ENCODE data around the gene SPRING1. TPM values are rescaled to one million over a fixed set of nuclear protein-coding genes. Genes with fewer than 3 reads are reported as not detected.
"Not testable (repeated sequence)": the region's sequence is repeated elsewhere in the genome, so short reads cannot be mapped to it uniquely, and the experiment has no call there.

Gene SPRING1
- total RNA-seq, 2 donors from 2014 or later = 55.9 to 58.5 TPM

DNA sequence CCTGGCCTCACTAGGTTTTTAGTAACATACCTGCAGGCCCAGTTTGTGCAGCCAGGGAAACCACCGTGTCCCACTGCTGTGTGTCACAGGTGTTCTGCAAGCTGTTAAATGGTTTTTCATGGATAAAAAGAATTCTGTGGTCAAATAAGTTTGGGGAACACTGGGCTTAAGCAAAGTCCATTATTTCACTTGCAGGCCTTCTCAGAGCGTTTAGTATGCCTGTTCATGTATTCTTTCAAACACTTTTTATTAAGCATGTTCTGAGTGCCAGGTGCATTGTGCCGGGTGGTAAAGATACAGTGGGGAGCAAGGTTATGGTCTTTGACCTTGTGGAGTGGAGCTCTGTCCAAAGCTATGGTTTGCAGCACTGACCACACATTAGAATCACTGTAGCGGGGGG lies 7.7 kb upstream of the SPRING1 start:
- DNase-seq (no peak), ATAC-seq (no peak)
- intact Hi-C loops (cut with DNase I, micrococcal nuclease) = no loop called here

DNA sequence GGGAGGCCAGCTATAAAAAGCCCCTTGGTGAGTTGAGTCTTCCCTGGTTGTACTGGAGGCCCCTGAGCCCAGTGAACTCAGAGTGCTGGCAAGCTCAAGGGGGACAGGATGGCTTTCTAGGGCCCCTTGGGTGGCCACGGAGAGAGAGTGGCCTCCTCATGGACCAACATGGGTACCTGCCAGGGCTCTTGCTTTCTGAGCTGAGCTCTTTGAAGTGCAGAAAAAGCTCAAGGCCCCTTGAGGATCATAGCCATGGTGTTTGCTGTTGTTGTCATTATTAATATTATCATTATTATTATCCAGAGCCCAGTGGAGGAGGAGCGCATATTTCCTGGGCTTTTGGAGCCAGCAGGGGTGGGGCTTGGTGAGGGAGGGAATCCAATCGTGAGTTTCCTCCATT lies 6.9 kb upstream of the SPRING1 start:
- DNase-seq = no peak
- intact Hi-C loops (cut with DNase I, micrococcal nuclease) = no loop called here
- ATAC-seq = no peak

DNA sequence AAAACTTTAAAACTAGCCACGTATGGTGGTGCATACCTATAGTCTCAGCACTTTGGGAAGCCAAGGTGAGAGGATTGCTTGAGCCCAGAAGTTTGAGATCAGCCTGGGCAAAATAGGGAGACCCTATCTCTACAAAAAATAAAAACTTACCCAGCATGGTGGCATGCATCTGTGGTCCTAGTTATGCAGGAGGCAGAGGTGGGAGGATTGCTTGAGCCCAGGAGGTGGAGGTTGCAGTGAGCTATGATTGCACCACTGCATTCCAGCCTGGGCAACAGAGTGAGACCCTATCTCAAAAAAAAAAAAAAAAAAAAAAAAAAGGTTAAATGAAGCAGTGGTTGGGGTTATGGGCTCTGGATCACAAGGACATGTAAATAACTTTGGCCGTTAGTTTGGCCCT lies 4.9 kb upstream of the SPRING1 start:
- intact Hi-C loops (cut with DNase I, micrococcal nuclease); ATAC-seq; DNase-seq: not testable (repeated sequence)

DNA sequence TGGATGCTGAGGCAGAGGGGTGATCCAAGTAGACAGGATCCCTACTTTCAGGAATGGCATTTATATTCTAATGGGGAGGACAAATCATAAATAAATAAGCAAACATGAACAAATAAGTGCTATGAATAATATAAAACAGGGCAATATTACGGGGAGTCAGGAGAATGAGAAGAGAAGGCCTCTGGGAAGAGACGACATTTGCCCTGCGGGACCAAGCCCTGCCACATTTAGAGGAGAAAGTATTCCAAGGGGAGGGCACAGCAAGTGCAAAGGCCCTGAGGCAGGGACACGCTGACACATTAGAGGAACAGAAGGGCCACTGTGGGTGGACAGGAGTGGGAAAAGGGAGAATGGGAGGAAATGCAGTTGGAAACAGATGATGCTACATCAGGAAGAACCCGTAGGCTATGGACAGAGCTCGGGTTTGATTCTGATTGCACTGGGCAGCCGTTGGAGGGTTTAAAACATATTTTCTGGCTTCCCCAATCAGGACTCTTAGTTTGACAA lies 1.6 kb upstream of the SPRING1 start:
- no peak for ATAC-seq
- DNase-seq = no peak
- intact Hi-C loops (cut with DNase I, micrococcal nuclease) = no loop called here

DNA sequence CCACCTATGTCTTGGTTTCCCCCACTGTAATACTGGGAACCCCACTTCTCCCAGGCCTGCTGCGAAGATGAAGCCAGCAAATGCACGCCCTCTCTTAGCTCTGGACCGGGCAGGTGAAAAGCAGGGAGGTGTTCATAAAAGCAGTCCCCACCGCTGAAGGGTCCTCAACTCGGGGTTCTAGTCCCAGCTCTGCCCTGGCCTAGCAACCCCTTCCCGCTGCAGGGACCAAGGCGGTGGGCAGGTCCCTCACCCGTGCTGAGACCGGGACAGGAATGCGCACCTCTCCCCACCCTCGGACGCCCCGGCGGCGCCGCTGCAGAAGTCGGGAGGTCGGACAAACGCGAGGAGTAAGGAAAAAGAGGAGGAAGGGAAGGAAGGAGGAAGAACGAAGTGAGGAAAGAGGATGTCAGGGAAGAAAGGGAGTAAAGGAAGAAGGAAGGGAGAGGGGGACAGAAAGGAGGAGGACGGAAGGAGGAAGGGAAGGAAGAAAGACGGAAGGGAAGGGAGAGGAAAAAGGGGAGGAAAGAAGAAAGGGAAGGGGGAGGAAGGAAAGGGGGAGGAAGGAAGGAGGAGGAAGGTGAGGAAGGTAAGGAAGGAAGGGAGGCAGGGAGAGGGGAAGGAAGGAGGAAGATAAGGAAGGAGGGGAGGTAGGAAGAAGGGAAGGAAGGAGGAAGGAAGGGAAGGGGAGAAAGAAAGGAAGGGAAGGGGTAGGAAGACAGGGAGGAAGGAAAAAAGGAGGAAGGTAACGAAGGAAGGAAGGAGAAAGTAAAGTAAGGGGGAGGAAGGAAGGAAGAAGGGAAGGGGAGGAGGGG lies 701 bp downstream of the SPRING1 start:
- DNase-seq (peak; percentile 43 to 44), ATAC-seq (peak; percentile 22)
- intact Hi-C loops (cut with DNase I, micrococcal nuclease) = no loop called here

DNA sequence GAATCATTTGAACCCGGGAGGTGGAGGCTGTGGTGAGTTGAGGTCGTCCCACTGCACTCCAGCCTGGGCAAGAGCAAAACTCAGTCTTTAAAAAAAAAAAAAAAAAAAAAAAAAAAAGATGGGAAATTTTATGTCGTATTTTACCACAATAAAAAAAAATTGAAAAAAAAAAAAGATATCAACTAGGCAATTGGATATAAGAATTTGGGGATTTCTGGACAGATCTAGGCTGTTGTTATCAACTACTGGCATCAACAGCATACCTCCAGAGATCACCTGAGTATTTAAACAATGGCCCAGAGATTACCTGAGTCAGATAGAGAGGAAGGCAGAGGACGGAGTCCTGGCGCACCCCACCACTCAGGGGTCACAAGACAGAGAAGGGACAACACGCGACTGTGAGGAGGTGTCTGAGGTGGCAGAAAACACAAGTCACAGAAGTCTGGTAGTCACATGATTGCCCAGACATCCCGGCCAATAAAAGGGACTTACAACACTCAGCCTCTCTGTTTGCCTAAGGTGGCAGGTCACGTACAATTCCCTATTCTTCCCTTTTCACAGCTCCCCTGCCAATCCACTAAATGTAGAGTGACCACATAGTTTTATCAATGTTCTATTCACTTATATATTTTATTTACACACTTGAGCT lies 1.8 kb downstream of the SPRING1 start:
- intact Hi-C loops (cut with DNase I, micrococcal nuclease) = no loop called here
- ATAC-seq (peak; percentile 57), DNase-seq (peak; percentile 32 to 66)

DNA sequence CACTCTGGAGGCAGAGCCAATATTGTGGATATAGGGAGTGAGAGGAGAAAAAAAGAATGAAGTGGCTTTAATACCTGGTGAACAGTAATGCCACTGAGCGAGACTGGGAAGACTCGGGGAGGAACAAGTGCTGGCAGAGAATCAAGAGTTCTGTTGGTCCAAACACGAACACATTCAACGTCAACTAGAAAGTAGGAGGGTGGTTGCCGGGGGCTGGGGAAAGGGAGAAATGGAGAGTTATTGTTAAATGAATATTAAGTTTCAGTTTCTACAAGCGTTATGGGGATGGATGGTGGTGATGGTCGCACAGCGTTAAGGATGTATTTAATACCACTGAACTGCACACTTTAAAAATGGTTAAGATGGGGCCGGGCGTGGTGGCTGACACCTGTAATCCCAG lies 2.8 kb downstream of the SPRING1 start:
- intact Hi-C loops (cut with DNase I, micrococcal nuclease) = no loop called here
- ATAC-seq = no peak

DNA sequence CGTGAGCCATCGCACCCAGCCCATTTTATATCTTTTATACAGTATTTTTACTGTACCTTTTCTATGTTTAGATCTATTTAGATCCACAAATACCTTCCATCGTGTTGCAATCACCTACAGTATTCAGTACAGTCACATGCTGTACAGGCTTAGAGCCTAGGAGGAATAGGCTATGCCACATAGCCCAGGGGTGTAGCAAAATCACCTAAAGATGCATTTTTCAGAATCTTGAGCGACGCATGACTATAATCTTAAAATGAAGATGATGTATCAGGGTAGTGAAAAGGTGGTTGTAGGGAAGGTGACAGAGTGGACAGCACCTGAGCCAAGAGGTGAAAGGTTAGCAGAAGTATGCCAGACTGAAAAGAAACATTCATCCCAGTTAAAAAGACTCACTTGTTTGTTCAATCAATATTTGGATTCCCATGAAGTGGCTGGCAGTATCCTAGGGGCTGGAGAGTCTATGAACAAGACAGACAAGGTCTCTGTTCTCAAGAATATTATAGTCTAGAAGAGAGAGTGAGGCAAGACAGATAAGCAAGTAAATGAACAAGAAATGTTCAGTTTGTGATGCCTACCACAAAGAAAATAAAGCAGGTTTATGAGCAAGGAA lies 3.6 kb downstream of the SPRING1 start:
- intact Hi-C loops (cut with DNase I, micrococcal nuclease) = no loop called here
- ATAC-seq (no peak), DNase-seq (no peak)

More for the DNA sequence above, 2.8 kb downstream of the SPRING1 start:
- no peak for DNase-seq

DNA sequence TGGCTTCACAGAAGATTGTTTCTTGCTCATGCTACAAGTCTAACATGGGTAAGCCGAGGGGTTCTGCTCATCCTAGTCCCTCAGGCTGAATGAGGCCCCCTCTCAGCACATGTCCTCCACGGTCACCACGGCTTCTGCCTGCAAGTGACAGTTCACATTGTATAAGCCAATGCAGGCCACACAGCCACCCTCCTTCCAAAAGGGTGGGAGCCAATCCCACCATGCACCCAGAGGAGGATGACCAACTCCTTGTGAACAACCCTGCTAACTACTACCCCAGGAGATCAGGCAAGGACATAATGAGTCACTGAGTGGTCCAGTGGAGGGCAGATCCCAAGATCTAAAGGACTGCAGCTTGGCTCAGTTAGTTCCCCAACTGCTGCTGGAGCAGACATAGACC lies 6.1 kb downstream of the SPRING1 start:
- intact Hi-C loops (cut with DNase I, micrococcal nuclease) = no loop called here
- ATAC-seq = no peak
- DNase-seq = no peak

DNA sequence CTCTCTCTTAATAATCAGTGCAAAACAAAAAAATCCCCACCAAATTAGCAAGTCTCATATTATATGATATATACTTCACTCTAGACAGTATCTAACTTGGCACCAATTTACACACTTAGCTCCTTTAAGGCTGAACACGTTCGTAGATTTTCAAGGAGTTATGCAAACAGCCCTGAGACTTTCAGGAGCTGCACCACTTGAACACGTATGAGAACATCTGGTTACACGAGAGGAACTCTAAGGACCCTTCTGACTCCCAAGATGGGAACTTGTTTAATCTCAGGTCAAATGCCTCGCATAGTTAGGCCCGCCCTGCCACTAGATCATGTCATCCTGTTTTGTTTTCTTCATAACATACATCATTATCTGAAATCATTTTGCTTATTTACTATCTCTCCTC lies 10.0 kb downstream of the SPRING1 start:
- intact Hi-C loops (cut with DNase I, micrococcal nuclease) = no loop called here
- DNase-seq (no peak), ATAC-seq (no peak)

DNA sequence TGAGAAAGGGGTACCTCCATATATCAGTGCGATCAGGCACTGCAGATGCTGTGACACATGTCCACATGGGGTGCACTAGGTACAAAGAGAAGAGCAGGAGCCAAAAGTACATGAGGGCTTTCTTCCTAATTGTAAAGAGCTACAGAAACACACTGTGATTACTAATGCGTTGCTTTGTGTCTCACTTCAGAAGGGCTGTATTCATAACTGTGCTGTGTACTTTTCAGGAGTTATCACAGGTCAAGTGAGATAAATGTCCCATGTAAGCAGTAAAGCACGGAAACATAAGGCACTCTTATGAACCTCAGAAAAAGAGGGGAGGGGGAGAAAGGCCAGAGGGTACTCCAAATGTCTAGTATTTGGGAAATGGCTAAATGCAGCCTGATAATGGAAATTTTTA lies 10.6 kb downstream of the SPRING1 start:
- ATAC-seq (no peak), DNase-seq (no peak)
- intact Hi-C loops (cut with DNase I, micrococcal nuclease) = no loop called here

DNA sequence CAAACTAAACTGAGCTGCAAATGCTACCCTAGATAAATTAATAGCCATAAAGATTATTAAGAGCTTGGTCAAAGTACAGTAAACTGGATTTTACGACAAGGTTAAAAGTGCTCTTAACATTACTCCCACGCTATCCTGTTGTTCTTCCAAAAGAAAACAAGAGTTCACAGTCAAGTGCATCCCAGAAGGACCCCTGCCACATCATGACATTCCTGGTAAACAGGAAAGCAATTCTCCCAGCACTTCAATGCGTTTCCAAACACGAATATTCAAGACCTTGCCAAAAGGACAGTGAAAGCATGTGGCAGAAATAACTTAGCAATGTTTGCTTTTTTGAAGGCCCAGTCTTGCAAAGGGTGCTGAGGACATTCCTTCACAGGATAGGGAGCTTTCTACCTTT lies 11.2 kb downstream of the SPRING1 start:
- ATAC-seq = no peak
- intact Hi-C loops (cut with DNase I, micrococcal nuclease) = no loop called here
- no peak for DNase-seq

DNA sequence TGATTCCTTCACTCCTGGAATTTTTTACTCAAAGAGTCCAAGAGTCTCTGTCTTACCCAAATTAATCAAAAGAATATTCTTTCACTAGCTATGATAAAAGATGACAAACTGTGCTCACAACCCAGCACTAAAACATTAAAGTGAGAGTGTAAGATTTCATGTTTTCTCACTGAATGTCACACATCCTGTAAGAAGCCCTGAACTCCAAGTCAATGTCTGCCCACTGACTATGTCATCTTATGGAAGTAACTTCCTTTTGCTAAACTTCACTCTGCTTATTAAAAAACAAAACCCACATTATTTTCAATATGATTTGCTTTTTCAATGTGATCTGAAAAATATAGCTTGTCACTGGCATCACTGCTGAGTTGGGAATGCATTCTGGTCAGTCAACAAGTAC lies 15.6 kb downstream of the SPRING1 start:
- DNase-seq (no peak), ATAC-seq (no peak)
- intact Hi-C loops (cut with DNase I, micrococcal nuclease) = no loop called here

DNA sequence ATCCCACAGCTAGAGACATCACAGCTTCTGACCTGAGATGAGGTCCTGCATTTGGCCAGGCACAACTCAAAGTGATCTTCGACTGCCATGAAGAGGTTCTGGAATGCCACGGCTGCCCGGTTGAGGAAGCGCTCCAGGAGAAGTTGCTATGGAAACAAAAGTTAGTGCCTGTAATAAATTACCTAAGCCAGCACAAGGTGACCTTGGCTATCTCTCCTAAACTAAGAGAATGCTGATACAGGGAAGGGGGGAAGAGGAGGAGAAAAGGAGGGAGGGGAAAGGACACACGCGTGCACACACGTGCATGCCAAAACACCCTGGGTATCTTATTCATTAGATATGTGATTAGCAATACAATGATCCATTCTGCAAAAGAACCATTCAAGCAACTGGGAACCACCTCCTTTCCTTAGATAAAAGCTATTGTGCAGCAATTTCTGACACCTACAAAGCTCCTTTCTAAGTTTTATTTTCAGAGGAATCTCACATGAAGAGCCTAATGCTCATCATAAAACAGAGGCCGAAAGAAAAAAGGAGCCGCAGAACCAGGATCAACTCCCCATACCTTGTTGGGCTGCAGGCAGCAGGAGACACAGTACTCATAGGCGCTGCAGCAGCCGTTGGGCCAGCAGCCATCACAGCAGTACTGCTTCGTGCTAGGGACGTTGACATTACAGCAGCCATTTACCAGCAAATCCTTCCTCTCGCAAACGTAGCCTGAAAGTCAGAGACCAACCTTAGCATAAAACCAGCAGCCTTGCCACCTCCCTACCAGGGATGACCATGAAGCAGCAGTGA lies 17.9 kb downstream of the SPRING1 start:
- ATAC-seq = peak; percentile 42
- intact Hi-C loops (cut with DNase I, micrococcal nuclease) = no loop called here
- no peak for DNase-seq

DNA sequence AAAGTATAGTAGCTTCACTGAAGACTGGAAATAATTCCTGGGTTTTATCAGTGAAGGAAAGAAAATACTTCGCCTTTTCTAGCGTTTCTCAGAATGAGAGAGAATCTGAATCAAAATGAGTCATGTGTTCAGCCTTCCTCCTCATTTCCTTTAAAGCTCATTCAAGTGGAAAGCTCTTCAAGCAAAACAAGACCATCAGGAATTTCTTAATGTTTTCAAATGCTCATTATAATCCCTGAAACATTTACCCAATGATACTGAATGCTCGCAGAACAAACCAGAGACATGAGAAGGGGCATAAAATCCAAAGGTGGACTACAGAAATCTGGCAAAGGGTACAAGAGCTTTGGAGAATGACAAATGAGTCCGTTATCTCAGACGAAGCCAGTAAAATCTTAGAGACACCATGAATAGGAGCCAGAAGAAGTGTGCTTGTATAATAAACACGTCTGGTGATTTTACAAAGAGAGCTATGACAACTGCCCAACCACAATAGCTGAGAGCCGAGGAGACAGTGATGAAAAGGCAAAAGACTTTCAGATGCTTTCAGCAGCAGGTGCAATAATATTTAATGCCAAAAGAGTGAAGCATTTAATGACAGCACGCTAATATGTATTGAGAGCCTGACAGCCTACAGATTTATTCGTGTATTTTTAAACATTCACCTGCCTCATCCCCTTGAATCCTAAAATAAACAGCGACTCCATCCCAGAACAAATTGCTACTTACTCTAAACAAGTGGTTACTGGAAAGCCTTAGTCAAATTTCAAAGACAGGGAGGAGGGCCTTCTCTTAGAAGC lies 19.0 kb downstream of the SPRING1 start:
- no peak for ATAC-seq
- intact Hi-C loops (cut with DNase I, micrococcal nuclease) = no loop called here
- no peak for DNase-seq

DNA sequence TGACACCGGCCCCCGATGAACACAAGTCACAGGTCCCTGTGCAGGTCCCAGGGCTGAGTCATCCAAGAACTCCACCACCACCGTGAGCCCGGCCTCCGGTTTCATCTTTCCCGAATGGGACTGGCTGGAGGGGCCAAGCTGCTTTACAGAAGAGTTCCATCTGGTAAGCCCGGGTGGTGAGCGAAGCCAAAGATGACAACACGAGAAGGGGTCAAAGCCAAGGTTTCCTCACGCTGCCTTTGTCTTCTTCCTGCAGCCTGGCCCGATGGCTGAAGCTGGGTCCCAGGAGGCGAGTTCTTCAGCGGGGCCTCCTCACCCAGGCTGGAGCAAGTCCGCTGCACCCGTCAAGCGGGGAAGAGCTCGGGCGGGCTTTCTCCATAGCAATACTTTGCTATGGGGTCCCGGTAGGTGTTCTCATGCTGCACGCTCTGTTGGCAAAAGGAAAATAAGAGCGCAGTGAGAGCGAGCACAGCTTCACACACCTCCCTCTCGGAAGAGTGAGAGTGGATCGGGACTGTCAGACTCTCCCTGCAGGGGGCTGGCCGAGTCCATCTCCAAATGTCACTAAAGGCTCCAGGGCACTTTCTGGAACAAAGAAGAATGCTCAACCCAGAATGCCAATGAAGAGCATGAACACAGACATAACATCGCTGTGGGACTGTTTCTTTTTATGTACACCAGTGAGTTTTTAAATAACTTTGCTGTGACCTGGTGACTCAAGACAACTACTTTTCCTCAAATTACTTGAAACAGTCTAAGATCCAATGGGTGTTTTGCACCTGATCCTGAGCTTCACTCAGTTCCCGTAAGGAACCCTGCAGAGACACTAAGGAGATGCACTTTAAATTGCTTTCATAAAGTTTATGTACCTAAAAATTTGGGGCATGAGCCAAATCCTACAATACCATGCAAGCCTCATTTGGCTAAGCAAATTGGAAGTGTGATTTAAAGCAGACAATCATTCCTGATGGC lies 20.1 kb downstream of the SPRING1 start:
- peak in 1 of 2 donors; percentile 45 for DNase-seq
- intact Hi-C loops (cut with DNase I, micrococcal nuclease) = no loop called here
- ATAC-seq = no peak

DNA sequence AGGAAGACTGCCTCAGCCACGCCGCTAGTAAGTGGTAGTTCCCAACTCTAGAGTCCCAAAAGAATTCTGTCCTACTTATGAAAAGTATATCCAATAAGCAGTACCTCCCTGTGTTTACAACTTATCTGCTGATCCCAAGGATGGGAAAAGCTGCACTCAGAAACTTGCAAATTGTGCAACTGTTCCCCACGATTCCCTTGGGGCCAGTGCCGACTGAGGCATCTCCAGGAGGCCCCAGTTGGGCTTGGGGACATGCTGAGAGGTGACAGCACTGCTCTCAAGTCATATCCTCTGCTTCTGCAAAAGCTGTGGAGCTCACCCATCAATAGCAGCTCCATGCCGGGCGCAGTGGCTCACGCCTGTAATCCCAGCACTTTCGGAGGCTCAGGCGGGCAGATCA lies 23.7 kb downstream of the SPRING1 start:
- ATAC-seq (no peak), DNase-seq (no peak)
- intact Hi-C loops (cut with DNase I, micrococcal nuclease) = no loop called here
